ENCODE data around the gene AKAP14.
"Not testable (repeated sequence)": the region's sequence is repeated elsewhere in the genome, so short reads cannot be mapped to it uniquely, and the experiment has no call there.

The AKAP14 gene

GRCh38 chrX:119919835-119920585 lies 24.3 kb downstream of the AKAP14 start:
- DNase-seq (ENCODE audit: extremely low read depth in 1 of 2, low read depth in 1 of 2) = no peak

GRCh38 chrX:119922391-119922790 lies 26.7 kb downstream of the AKAP14 start:
- DNase-seq (ENCODE audit: extremely low read depth in 1 of 2, low read depth in 1 of 2) = not testable (repeated sequence)

- DNase-seq (ENCODE audit: extremely low read depth in 1 of 2, low read depth in 1 of 2) = no peak
Measured at GRCh38 chrX:119935215-119935874, 39.7 kb downstream of the AKAP14 start.

GRCh38 chrX:119941336-119941735 lies 45.6 kb downstream of the AKAP14 start:
- DNase-seq (ENCODE audit: extremely low read depth in 1 of 2, low read depth in 1 of 2) = no peak

- DNase-seq (ENCODE audit: extremely low read depth in 1 of 2, low read depth in 1 of 2) = no peak
Measured at GRCh38 chrX:119942173-119942819, 46.6 kb downstream of the AKAP14 start.

GRCh38 chrX:119942831-119943184 lies 47.1 kb downstream of the AKAP14 start:
- DNase-seq (ENCODE audit: extremely low read depth in 1 of 2, low read depth in 1 of 2) = no peak

GRCh38 chrX:119943185-119943988 lies 47.7 kb downstream of the AKAP14 start, which contains the start of gene NKAP:
Gene NKAP, minus strand, starts transcription at chrX:119943751. Its CDS starts 146 bp downstream, at chrX:119943605.
- DNase-seq (ENCODE audit: extremely low read depth in 1 of 2, low read depth in 1 of 2) = peak; percentile 43 to 52

GRCh38 chrX:119945481-119945880 lies 49.8 kb downstream of the AKAP14 start:
- no peak for DNase-seq (ENCODE audit: extremely low read depth in 1 of 2, low read depth in 1 of 2)

GRCh38 chrX:119948381-119948780 lies 52.7 kb downstream of the AKAP14 start:
- no peak for DNase-seq (ENCODE audit: extremely low read depth in 1 of 2, low read depth in 1 of 2)

- no peak for DNase-seq (ENCODE audit: extremely low read depth in 1 of 2, low read depth in 1 of 2)
Measured at GRCh38 chrX:119954374-119954773, 58.7 kb downstream of the AKAP14 start.

GRCh38 chrX:119955807-119956570 lies 60.3 kb downstream of the AKAP14 start:
- peak; percentile 8 to 58 for DNase-seq (ENCODE audit: extremely low read depth in 1 of 2, low read depth in 1 of 2)

GRCh38 chrX:119960625-119961024 lies 64.9 kb downstream of the AKAP14 start:
- DNase-seq (ENCODE audit: extremely low read depth in 1 of 2, low read depth in 1 of 2) = no peak

GRCh38 chrX:119966837-119967236 lies 71.1 kb downstream of the AKAP14 start:
- not testable (repeated sequence) for DNase-seq (ENCODE audit: extremely low read depth in 1 of 2, low read depth in 1 of 2)
